Mesenchymal stem cell (in vitro differentiated cells and primary cell): ENCODE data around the gene PRKCSH.

Experiments
- DNase-seq: peaks from one replicate; pipeline ENCODE4 v3.0.0-alpha.2; 2013
- H2AFZ ChIP-seq: one replicate; pipeline ENCODE4 v1.6.1; 2013; ENCODE audit warnings: low read depth, mild to moderate bottlenecking, control low read depth, inconsistent platforms, low read length, moderate library complexity
- H2AK5ac ChIP-seq: 2 replicates; pipeline ENCODE4 v1.6.1; 2013; ENCODE audit warnings: low read length, moderate library complexity, mild to moderate bottlenecking, inconsistent platforms; ENCODE audit not compliant: severe bottlenecking
- H2BK120ac ChIP-seq: one replicate; pipeline ENCODE4 v1.6.1; 2013; ENCODE audit warnings: low read depth, mild to moderate bottlenecking, inconsistent platforms, low read length, moderate library complexity
- H2BK12ac ChIP-seq, 2 experiments: one replicate each; pipeline ENCODE4 v1.6.1; 2013; ENCODE audit warnings: inconsistent platforms in 2 of 2, low read length in 2 of 2, mild to moderate bottlenecking in 2 of 2, moderate library complexity in 2 of 2, control low read depth in 1 of 2
- H2BK15ac ChIP-seq: one replicate; pipeline ENCODE4 v1.6.1; 2013; ENCODE audit warnings: mild to moderate bottlenecking, low read depth, inconsistent platforms; ENCODE audit not compliant: poor library complexity, severe bottlenecking
- H2BK5ac ChIP-seq: 2 replicates; pipeline ENCODE4 v1.6.1; 2013; ENCODE audit warnings: low read depth, mild to moderate bottlenecking, low read length, control low read depth, inconsistent platforms; ENCODE audit not compliant: poor library complexity, severe bottlenecking
- H3K14ac ChIP-seq, 2 experiments: one replicate each; pipeline ENCODE4 v1.6.1; 2013; ENCODE audit warnings: inconsistent platforms in 2 of 2, low read length in 2 of 2, control low read depth in 1 of 2, mild to moderate bottlenecking in 1 of 2, moderate library complexity in 1 of 2
- H3K18ac ChIP-seq, 2 experiments: one replicate each; pipeline ENCODE4 v1.6.1; 2013; ENCODE audit warnings: inconsistent platforms in 2 of 2, low read length in 2 of 2, control low read depth in 1 of 2, low read depth in 1 of 2, mild to moderate bottlenecking in 1 of 2
- H3K23ac ChIP-seq, 2 experiments: one replicate each; pipeline ENCODE4 v1.6.1; 2013; ENCODE audit warnings: inconsistent platforms in 2 of 2, low read length in 2 of 2, mild to moderate bottlenecking in 2 of 2, moderate library complexity in 2 of 2, control low read depth in 1 of 2
- H3K27ac ChIP-seq: 2 replicates; pipeline ENCODE4 v1.5.1; 2013; ENCODE audit warnings: mild to moderate bottlenecking, moderate library complexity, low read length, control low read depth, inconsistent platforms; ENCODE audit not compliant: poor library complexity, severe bottlenecking
- H3K27me3 ChIP-seq, 2 experiments: 2 replicates each; pipeline versions ENCODE4 v1.6.1 to v1.7.0; 2013; ENCODE audit warnings: low read length in 2 of 2, mild to moderate bottlenecking in 2 of 2, moderate library complexity in 2 of 2, control low read depth in 1 of 2, inconsistent platforms in 1 of 2; ENCODE audit not compliant: control insufficient read depth in 1 of 2, insufficient read depth in 1 of 2
- H3K36me3 ChIP-seq, 2 experiments: 2 replicates each; pipeline versions ENCODE4 v1.6.1 to v1.7.0; 2013; ENCODE audit warnings: low read length in 2 of 2, control low read depth in 1 of 2, inconsistent platforms in 1 of 2, low read depth in 1 of 2, mild to moderate bottlenecking in 1 of 2; ENCODE audit not compliant: insufficient read depth in 2 of 2, control insufficient read depth in 1 of 2
- H3K4ac ChIP-seq, 2 experiments: one replicate each; pipeline ENCODE4 v1.6.1; 2013; ENCODE audit warnings: inconsistent platforms in 2 of 2, low read length in 2 of 2, mild to moderate bottlenecking in 2 of 2, moderate library complexity in 2 of 2, control low read depth in 1 of 2, low read depth in 1 of 2
- H3K4me1 ChIP-seq: 2 replicates; pipeline ENCODE4 v1.6.1; 2013; ENCODE audit warnings: low read depth, low read length, control low read depth; ENCODE audit not compliant: control insufficient read depth, insufficient read depth
- H3K4me2 ChIP-seq: 2 replicates; pipeline ENCODE4 v1.6.1; 2013; ENCODE audit warnings: low read length, mild to moderate bottlenecking, inconsistent platforms; ENCODE audit not compliant: poor library complexity, severe bottlenecking
- H3K4me3 ChIP-seq, 2 experiments: 2 replicates each; pipeline versions ENCODE4 v1.5.1 to v1.7.0; 2013; ENCODE audit warnings: low read length in 2 of 2, mild to moderate bottlenecking in 2 of 2, control low read depth in 1 of 2, low read depth in 1 of 2; ENCODE audit not compliant: insufficient read depth in 1 of 2
- H3K79me1 ChIP-seq: replicated peaks from 2 replicates; pipeline ENCODE4 v1.6.1; 2013; ENCODE audit warnings: mild to moderate bottlenecking, control low read depth, low read length, inconsistent platforms; ENCODE audit not compliant: poor library complexity, severe bottlenecking
- H3K9ac ChIP-seq: 2 replicates; pipeline ENCODE4 v1.7.0; 2013; ENCODE audit warnings: mild to moderate bottlenecking, low read length, moderate library complexity
- H3K9me3 ChIP-seq: 2 replicates; pipeline ENCODE4 v1.7.0; 2013; ENCODE audit warnings: mild to moderate bottlenecking, low read length; ENCODE audit not compliant: control insufficient read depth
- H4K8ac ChIP-seq: one replicate; pipeline ENCODE4 v1.6.1; 2013; ENCODE audit warnings: inconsistent platforms, mild to moderate bottlenecking, low read length, moderate library complexity
- H4K91ac ChIP-seq: one replicate; pipeline ENCODE4 v1.6.1; 2013; ENCODE audit warnings: mild to moderate bottlenecking, low read length, inconsistent platforms
- WGBS: methylation state at CpG from one replicate; pipeline ENCODE4 v1.1.7; 2013; ENCODE audit warnings: mixed read lengths; 5-methylcytosine and 5-hydroxymethylcytosine counted together

PRKCSH gene

GRCh38 chr19:11408591-11408990 lies 26.8 kb upstream of the PRKCSH start:
- H3K4me3 ChIP-seq, result no peak overlapping the region
- no peak overlapping the region for H3K23ac ChIP-seq
- H3K4me2 ChIP-seq, result no peak overlapping the region
- H3K79me1 ChIP-seq, result no peaks in the 10 kb centered on the region
- no peak overlapping the region for H2BK15ac ChIP-seq
- no peak overlapping the region for H4K8ac ChIP-seq
- H2AFZ ChIP-seq, result no peak overlapping the region
- H3K4ac ChIP-seq, result no peak overlapping the region
- peaks cover 10% of the 10 kb centered on the region in 2 experiments for H3K27me3 ChIP-seq
- no peak overlapping the region for H2BK12ac ChIP-seq
- no peak overlapping the region for H3K18ac ChIP-seq
- no peak overlapping the region for H2BK120ac ChIP-seq
- no peaks in the 10 kb centered on the region for H3K36me3 ChIP-seq
- no peak for DNase-seq
- WGBS, result 77% methylated on average over 4 of the region's 4 CpGs
- H3K14ac ChIP-seq, result no peak overlapping the region
- H3K9ac ChIP-seq, result no peak overlapping the region
- no peak overlapping the region for H4K91ac ChIP-seq
- peaks cover 6% of the 10 kb centered on the region for H3K4me1 ChIP-seq
- H3K9me3 ChIP-seq, result no peaks in the 10 kb centered on the region
- no peak overlapping the region for H3K27ac ChIP-seq
- H2BK5ac ChIP-seq, result no peak overlapping the region
- H2AK5ac ChIP-seq, result no peak overlapping the region

DNA sequence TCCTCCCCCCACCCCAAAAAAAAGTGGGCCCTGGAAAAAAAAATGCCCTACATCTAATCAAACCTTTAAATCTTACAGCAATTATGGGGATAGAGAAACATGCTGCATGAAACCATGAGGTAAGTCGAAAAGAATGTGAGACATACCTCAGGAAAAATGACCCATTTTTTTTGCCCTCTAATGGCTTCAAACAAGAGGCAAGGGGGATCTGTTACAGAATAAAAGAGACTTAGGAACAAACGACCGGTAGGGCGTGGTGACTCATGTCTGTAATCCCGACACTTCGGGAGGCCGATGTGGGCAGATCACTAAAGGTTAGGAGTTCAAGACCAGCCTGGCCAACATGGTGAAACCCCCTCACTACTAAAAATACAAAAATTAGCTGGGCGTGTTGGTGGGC lies 24.8 kb upstream of the PRKCSH start:
- H2BK15ac ChIP-seq, result no peak overlapping the region
- no peak overlapping the region for H2AK5ac ChIP-seq
- 36% methylated on average over 7 of the region's 8 CpGs for WGBS

GRCh38 chr19:11414544-11414943 lies 20.9 kb upstream of the PRKCSH start:
- Histone ChIP-seq H3K4me2 (no peak overlapping the region), H2AFZ (no peak overlapping the region), H2BK5ac (no peak overlapping the region), H2BK12ac (no peak overlapping the region), H3K4ac (no peak overlapping the region), H3K4me1 (peaks cover 17% of the 10 kb centered on the region), H2AK5ac (no peak overlapping the region), H3K18ac (no peak overlapping the region), H3K36me3 (no peaks in the 10 kb centered on the region), H3K14ac (no peak overlapping the region), H4K8ac (no peak overlapping the region), H3K27ac (no peak overlapping the region), H2BK15ac (no peak overlapping the region), H3K9me3 (no peaks in the 10 kb centered on the region), H2BK120ac (no peak overlapping the region), H3K27me3 (peaks cover 23 to 40% of the 10 kb centered on the region in 2 experiments), H3K79me1 (no peaks in the 10 kb centered on the region), H3K9ac (no peak overlapping the region), H3K23ac (no peak overlapping the region), H4K91ac (no peak overlapping the region), H3K4me3 (no peak overlapping the region)
- 100% methylated on average over 2 of the region's 2 CpGs for WGBS
- DNase-seq, result no peak

More for the DNA sequence above, 24.8 kb upstream of the PRKCSH start:
- no peaks in the 10 kb centered on the region for H3K36me3 ChIP-seq
- H3K27me3 ChIP-seq, result peaks cover 10 to 12% of the 10 kb centered on the region in 2 experiments
- no peak overlapping the region for H2BK12ac ChIP-seq
- H3K18ac ChIP-seq, result no peak overlapping the region
- no peak overlapping the region for H3K14ac ChIP-seq
- no peaks in the 10 kb centered on the region for H3K9me3 ChIP-seq
- no peak overlapping the region for H4K91ac ChIP-seq
- H3K9ac ChIP-seq, result no peak overlapping the region
- DNase-seq, result no peak
- H3K79me1 ChIP-seq, result no peaks in the 10 kb centered on the region
- no peak overlapping the region for H3K4ac ChIP-seq
- no peak overlapping the region for H3K23ac ChIP-seq
- H2AFZ ChIP-seq, result no peak overlapping the region
- H3K4me1 ChIP-seq, result peaks cover 6% of the 10 kb centered on the region
- H3K27ac ChIP-seq, result no peak overlapping the region
- H3K4me2 ChIP-seq, result no peak overlapping the region
- H4K8ac ChIP-seq, result no peak overlapping the region
- no peak overlapping the region for H2BK120ac ChIP-seq
- no peak overlapping the region for H3K4me3 ChIP-seq
- H2BK5ac ChIP-seq, result no peak overlapping the region

GRCh38 chr19:11416346-11417052 lies 18.9 kb upstream of the PRKCSH start:
- H3K18ac ChIP-seq, result no peak overlapping the region
- no peak overlapping the region for H2BK15ac ChIP-seq
- H2AFZ ChIP-seq, result no peak overlapping the region
- no peak overlapping the region for H3K27ac ChIP-seq
- no peak overlapping the region for H3K9ac ChIP-seq
- peaks cover 24% of the 10 kb centered on the region for H3K4me1 ChIP-seq
- no peak overlapping the region for H4K91ac ChIP-seq
- 96% methylated on average over 13 of the region's 17 CpGs for WGBS
- no peak overlapping the region for H3K14ac ChIP-seq
- H3K36me3 ChIP-seq, result no peaks in the 10 kb centered on the region
- H3K27me3 ChIP-seq, result peaks cover 43 to 59% of the 10 kb centered on the region in 2 experiments
- no peak overlapping the region for H3K4me3 ChIP-seq
- no peak overlapping the region for H2BK12ac ChIP-seq
- no peak overlapping the region for H2AK5ac ChIP-seq
- H3K4ac ChIP-seq, result no peak overlapping the region
- no peak overlapping the region for H2BK5ac ChIP-seq
- H3K79me1 ChIP-seq, result no peaks in the 10 kb centered on the region
- H2BK120ac ChIP-seq, result no peak overlapping the region
- H3K23ac ChIP-seq, result no peak overlapping the region
- no peak overlapping the region for H3K4me2 ChIP-seq
- no peak for DNase-seq
- H4K8ac ChIP-seq, result peak overlapping the region; percentile 13
- H3K9me3 ChIP-seq, result no peaks in the 10 kb centered on the region
